ENCODE data around the gene CDA. TPM values are rescaled to one million over a fixed set of nuclear protein-coding genes. Genes with fewer than 3 reads are reported as not detected.

Gene CDA
- total RNA-seq, 1 experiment from 2014 or later: 6.5 TPM

GRCh38 chr1:20636785-20637347 lies 48.0 kb downstream of the CDA start:
- Mint-ChIP-seq H3K27me3 (ENCODE audit: low read depth) (no peaks in the 10 kb centered on the region; the same call in 1 of the 2 replicates), H3K4me1 (peaks cover 20 to 21% of the 10 kb centered on the region in 2 experiments), H3K27ac (0 out of 7 replicates have a peak overlapping the region, but pooled peaks of 1 of the 3 experiments have one; percentile 35), H3K4me3 (no peak overlapping the region; a peak in 1 of 5 replicates), H3K36me3 (ENCODE audit: insufficient read depth in 1 of 3, low read depth in 3 of 3) (peaks cover 0 to 11% (median 10%) of the 10 kb centered on the region in 3 experiments; a peak in 4 of 7 replicates), H3K9me3 (no peaks in the 10 kb centered on the region; a peak in 1 of 5 replicates)
- Histone ChIP-seq H3K23me2 (ENCODE audit: insufficient read length, low read depth, low read length, poor library complexity, severe bottlenecking) (peaks cover 9% of the 10 kb centered on the region), H3K9me3 (ENCODE audit: control insufficient read depth, low read depth, low read length) (no peaks in the 10 kb centered on the region), H3K4me1 (ENCODE audit: insufficient read depth, low read length) (no peaks in the 10 kb centered on the region), H4K91ac (ENCODE audit: insufficient read length, low read depth, low read length) (no peak overlapping the region), H3K79me1 (ENCODE audit: insufficient read depth, low read depth, low read length, poor library complexity, severe bottlenecking) (no peaks in the 10 kb centered on the region), H2BK20ac (ENCODE audit: low read depth, low read length, poor library complexity, severe bottlenecking) (no peak overlapping the region), H3K4me2 (ENCODE audit: insufficient read depth, insufficient read length, low read length) (no peak overlapping the region), H2AFZ (ENCODE audit: low read length) (no peak overlapping the region), H2BK120ac (ENCODE audit: low read depth, low read length, poor library complexity, severe bottlenecking) (no peak overlapping the region), H3K18ac (ENCODE audit: insufficient read length, low read depth, low read length) (no peak overlapping the region), H4K8ac (replicated peaks; ENCODE audit: insufficient read length, low read depth, low read length) (no peak overlapping the region), H4K5ac (ENCODE audit: insufficient read length, low read depth, low read length) (no peak overlapping the region), H3K14ac (ENCODE audit: insufficient read depth, low read length) (no peak overlapping the region; the same call in 1 of the 2 replicates), H3K79me2 (ENCODE audit: insufficient read depth, low read length) (no peaks in the 10 kb centered on the region), H2BK15ac (ENCODE audit: low read depth, low read length) (no peak overlapping the region), H3K9ac (ENCODE audit: extremely low read depth, insufficient read length, low read length) (no peak overlapping the region), H2BK5ac (ENCODE audit: insufficient read length, low read length) (no peak overlapping the region), H3K56ac (ENCODE audit: insufficient read length, low read depth, low read length) (no peak overlapping the region), H3K23ac (ENCODE audit: insufficient read length, low read depth, low read length) (no peak overlapping the region), H4K20me1 (ENCODE audit: control insufficient read depth, insufficient read depth, insufficient read length) (no peaks in the 10 kb centered on the region), H3K27ac (ENCODE audit: insufficient read length, low read depth, low read length) (no peak overlapping the region), H3K27me3 (ENCODE audit: insufficient read depth, low read length) (no peaks in the 10 kb centered on the region), H2BK12ac (ENCODE audit: insufficient read length, low read depth, low read length) (no peak overlapping the region), H2AK5ac (ENCODE audit: insufficient read length, low read length) (no peak overlapping the region), H3K4ac (ENCODE audit: low read depth, low read length) (no peak overlapping the region), H3T11ph (ENCODE audit: low read length) (no peak overlapping the region)
- no peak for TF ChIP-seq CTCF (conservative IDR thresholded peaks at IDR 0.05)
- no peak for DNase-seq
- WGBS (ENCODE audit: extremely low coverage, insufficient read length, low lambda C conversion rate): no CpG with 5 or more reads among the region's 8 CpGs

Measured in H9 (cell line).